Activated CD4-positive, CD25-positive, alpha-beta regulatory T cell treated with anti-CD3 and anti-CD28 coated beads, Interleukin-2, amount 50 U/mL, for 24 hours (primary cell): Measurements from ENCODE around the gene EMILIN3.

Source experiments
- ATAC-seq, 2 donors: fragments of 150-1000 bp; cut with Tn5 transposase; one replicate each; pipeline ENCODE4 v1.10.0; 2021; ENCODE audit warnings: mild to moderate bottlenecking in 1 of 2, moderate library complexity in 1 of 2

EMILIN3 gene, protein sequence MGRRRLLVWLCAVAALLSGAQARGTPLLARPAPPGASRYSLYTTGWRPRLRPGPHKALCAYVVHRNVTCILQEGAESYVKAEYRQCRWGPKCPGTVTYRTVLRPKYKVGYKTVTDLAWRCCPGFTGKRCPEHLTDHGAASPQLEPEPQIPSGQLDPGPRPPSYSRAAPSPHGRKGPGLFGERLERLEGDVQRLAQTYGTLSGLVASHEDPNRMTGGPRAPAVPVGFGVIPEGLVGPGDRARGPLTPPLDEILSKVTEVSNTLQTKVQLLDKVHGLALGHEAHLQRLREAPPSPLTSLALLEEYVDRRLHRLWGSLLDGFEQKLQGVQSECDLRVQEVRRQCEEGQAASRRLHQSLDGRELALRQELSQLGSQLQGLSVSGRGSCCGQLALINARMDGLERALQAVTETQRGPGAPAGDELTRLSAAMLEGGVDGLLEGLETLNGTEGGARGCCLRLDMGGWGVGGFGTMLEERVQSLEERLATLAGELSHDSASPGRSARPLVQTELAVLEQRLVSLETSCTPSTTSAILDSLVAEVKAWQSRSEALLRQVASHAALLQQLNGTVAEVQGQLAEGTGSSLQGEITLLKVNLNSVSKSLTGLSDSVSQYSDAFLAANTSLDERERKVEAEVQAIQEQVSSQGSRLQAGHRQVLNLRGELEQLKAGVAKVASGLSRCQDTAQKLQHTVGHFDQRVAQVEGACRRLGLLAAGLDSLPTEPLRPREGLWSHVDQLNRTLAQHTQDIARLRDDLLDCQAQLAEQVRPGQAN

DNA sequence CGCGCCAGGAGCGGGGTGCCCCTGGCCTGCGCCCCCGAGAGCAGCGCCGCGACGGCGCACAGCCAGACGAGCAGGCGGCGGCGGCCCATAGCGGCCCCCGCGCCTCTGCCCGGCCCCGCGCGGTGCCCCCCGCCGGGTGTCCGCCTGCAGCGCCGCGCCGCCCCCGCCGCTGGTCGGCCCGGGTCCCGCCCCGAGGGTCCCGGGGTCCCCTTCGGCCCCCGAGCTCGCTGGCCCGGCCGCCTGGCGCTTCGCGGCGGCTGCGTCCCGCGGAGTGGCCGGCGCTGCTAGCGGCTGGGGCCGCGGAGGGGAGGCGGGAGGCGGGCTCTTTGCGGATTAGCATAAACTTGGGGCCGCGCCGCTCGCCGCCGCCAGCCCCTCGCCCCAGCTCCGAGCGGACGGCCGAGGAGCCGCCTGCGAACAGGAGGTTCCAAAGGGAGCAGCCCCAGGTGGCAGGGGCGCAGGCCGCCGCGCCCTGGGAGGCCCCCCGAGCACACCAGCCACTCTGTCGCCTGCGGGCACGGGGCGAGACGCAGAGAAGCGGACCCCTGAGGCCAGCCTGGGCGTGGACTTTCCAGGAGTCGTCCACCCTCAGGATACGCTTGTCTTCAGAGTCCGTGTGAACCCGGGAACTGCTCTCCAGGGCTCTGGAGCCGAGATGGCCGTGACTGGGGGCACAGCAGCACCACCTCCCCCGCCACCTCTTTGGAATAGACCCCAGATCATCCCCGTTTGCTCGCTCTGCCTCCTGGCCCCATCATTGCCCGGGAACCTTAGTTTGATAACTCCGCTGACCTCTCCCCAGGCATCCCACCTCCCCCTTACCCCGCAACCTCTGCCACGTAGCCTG is at the start of gene EMILIN3:
TSS of gene EMILIN3 (minus strand) at position 273 of the 847 bp plus-strand sequence. CDS start at position 89, 184 bp downstream.
- ATAC-seq = no peak

DNA sequence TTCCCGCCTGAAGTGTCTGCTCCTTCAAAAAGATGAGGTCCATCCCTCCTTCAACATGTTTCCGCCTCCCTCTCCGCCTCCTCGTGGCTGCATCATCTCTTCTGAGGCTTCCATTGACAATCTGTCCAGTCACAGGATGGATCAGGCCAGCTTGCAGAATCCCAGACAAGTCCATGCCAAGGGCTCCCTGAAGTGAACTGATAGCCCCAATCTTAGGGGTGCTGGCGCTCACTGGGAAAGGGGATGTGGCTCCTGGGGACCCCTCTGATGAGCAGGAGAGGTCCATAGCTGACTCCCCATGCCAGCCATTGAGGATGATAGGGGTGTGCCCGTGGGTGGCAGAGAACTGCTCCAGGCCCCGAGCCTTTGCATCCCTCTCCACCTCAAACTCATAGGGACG is 48.6 kb upstream of the EMILIN3 start:
- ATAC-seq = no peak

DNA sequence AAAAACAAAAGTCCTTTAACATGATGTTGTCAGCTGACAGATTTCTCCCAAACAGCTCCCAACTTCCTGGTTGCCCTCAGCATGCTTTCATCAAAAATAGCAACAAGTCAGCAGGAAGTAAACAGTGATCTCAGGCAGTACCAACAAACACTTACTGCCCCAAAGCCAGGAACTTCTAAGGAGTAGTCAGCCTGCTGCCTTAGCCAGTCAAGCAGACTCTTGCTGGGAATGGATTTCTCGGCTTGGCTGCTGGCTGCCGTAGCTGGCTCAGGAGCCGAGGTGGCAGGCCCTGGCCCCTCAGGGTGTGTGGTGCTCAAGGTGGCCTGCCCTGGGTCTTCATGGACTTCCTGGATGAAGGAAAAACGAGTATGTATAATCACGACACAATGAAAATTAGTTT is 46.6 kb upstream of the EMILIN3 start:
- no peak for ATAC-seq

DNA sequence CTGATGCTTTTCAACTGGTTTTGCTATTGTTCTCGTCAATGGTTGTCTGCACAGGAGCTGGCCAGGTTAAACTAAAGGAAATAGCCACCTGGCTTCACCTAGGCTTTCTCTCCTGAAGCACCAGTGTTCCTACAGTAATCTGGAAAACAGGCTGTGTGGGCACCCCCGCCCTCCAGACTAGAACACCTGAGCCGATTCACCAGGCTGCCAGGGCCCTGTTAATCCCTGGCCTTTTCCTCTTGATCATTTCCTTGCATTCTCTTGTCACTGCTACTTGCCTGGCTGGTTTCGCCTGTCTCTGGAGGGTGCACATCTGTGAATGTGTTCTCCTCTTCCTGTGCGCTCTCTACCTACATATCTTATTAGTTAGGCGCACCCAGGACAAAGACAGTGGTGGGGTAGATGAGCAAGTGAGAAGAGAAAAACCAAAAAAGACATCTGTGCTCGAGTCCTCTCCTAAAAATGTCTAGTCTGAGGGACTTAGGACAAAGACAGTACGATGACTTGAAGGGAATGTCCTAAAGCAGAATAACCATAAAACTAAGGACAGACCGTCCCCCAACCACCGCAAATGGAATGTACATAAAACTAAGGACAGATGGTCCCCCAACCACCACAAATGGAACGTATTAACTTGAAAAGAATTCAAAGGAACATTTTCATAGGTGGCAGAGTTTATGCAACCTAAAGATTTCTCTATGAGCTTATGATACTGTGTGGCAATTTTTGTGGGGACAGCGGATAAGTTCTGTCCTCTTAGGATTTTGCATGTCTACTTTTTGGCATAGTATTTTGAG is 45.9 kb upstream of the EMILIN3 start:
- ATAC-seq = no peak

DNA sequence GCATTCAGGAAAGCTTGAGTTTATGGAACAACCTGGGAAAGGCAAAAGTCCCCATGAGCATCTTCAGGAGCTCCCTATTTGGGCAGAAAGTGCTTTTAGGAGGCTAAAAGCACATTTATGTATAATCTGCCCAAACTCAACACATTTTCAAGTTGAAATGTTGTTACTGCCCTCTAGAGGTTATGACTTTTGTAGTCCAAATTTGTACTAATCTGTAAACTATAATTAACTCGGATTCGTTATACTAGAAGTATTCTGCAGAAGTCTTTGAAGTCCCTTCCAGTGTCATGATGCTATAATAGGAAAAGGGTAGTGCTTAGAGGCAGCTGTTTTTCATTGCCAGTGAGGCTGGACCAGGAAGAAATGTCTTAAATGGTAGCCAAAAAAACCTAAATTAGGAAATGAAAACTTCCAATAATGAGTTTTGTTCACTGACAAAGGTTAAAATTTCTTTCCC is 44.8 kb upstream of the EMILIN3 start:
- ATAC-seq = no peak

DNA sequence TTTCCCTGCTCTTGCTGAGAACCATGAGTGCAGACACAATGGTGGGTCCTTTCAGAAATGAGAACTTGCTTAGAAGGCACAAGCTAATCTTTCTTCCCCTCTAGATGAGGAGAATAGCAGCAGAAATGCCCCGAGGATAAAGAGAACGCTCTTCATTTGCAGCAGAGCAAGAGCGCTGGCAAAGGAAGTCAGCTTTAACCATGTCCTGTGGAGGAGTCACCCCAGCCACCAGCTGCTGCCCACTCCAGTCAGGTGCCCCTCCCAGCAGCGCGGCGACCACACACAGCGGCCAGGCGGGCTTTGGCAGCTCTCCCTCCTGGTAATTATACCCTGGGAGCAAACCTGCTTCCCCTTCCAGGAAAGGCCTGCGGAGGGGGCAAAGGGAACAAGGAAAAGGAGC is 42.4 kb upstream of the EMILIN3 start:
- ATAC-seq = no peak

DNA sequence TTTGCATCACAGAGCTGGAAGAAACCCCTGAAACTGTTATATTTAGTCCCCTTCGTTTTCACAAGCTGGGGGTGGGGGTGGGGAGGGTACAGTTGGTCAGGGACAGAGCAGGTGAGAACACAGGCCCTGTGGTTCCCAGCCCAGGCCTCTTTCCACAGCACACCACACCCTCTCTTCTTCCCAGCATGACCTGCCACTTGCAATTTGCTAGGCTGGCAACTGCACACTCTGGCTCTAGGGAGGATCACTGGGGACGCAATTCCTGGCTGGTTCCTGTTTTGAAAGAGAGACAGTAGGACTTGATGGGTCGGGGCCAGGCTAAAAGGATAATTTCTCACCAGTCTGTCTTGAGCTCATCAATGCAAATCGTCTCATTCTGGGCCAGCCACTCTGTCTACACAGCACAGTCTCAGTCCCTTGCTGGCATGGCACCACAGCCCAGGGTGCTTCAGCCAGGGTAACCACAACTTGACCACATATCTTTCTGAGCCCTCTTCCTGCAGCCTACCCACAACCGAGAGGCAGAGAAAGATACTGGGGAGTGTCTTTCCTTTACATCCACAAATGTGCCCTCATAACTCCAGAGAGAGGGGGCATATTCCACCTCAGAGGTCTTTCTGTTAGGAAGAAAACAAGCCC is 41.7 kb upstream of the EMILIN3 start:
- no peak for ATAC-seq

DNA sequence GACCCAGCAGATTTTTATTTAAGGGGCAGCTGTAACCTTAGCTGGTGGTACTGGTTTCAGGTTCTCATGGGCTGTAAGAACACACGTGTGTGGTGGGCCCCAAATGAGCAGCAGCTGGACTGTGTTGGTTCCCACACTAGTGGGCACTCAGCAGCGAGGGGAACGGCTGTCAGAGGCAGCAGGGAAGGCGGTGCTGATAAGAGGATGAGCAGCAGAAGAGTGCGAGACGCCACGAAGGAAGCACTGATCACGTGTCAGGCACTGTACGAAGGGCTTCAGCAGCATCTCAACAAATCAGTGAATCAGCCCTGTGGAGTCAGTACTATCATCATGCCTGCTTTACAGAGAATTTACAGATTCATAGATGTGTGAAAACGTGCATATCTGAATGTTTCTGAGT is 41.0 kb upstream of the EMILIN3 start:
- ATAC-seq = no peak

DNA sequence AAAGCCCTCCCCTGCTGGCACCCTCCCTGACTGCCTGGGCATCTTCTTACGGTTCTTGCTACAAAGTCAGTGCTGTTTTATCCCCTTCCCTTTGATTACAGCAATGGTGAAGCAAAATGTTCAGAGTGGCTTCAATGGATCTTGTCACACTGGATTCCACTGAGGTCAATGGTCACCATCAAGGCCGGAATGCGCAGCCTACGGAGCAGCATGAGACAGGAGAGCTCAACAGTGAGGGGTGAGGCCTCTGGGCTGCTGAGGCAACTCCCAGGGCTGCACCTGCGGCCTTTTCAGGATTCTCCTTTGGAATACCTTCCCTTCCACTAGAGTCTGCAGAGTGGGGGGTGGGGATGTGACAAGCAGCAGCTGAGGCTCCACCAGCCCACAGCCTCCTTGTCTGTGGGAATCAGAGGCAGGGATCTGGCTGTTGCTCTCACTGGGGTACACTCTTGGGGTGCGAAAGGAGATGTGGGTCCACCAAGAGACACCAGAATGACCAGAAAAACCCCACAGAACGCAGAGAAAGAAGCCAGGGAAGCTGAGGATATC is 40.4 kb upstream of the EMILIN3 start:
- no peak for ATAC-seq

DNA sequence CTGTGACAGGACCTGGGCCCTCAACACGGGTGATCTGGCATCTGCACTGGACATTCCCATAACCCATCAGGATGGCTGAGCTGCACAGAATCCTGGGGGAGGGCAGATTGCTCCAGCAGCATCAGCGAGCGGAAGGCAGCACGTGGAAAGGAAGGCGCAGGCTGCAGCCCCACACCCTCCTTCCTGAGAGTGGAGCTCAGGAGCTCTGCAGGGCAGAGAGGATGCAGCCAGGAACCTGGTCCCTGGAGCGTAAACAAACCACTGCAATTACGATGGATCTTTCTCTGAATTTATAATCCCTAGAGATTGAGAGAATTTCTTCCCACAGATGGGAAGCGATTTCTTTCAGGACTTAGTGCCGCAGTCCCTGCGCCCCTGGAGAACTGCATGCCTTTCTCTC is 39.7 kb upstream of the EMILIN3 start:
- no peak for ATAC-seq

DNA sequence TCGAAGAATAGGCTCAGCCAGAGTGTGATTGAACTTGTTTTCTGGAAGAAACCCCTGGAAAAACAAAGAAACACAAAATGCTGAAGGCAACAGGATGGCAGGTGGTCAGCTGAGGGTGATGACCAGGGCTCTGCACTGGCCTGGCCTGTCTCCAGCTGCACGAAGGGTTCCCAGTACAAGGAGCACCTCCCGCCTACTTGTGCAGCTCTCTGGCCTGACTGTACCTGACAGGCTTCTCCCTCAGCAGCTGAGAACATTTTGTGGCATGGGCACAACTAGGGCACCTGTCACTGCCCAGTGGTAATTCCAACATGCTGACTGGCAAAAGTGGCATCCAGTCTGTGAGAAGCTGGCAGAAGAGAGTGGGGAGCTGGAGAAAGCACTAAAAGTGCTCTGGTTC is 38.8 kb upstream of the EMILIN3 start:
- ATAC-seq = no peak

DNA sequence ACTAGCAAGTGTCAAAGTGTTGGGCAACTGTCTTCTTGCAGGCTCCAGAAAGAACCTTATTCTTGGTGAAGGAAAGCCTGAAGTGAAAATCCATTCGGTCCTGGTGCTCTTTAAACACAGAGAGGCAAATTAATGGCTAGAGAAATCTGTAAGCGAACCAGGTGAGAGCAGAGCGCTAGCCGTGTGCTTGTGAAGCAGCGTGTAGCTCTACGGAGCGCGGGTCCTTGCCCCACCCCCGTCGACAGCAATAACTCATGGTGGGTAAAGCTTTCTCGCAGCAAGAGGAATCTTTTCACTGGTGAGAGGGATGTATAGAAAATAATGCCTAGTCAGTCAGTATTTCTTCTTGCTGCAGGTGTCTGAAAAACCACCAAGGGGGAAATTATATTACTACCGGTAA is 37.0 kb upstream of the EMILIN3 start:
- ATAC-seq = no peak

DNA sequence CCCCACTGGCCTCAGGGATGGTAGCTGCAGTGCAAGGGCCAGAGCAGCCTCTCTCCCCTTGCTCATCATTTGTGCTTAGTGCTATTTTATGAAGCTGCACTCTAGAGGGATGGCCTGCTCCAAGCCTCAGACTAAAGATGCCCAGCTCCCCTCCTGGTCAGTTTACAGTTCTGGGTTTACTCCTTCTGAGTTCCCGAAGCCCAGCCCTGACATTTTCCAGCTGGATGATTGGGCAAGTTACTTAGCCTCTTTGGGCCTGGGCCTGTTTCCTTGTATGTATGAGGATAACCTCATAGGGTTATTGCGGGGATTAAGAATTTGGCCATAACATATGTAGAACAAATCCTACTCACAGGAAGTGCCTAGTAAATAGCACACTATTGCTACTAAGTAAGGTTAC is 31.8 kb upstream of the EMILIN3 start:
- no peak for ATAC-seq

DNA sequence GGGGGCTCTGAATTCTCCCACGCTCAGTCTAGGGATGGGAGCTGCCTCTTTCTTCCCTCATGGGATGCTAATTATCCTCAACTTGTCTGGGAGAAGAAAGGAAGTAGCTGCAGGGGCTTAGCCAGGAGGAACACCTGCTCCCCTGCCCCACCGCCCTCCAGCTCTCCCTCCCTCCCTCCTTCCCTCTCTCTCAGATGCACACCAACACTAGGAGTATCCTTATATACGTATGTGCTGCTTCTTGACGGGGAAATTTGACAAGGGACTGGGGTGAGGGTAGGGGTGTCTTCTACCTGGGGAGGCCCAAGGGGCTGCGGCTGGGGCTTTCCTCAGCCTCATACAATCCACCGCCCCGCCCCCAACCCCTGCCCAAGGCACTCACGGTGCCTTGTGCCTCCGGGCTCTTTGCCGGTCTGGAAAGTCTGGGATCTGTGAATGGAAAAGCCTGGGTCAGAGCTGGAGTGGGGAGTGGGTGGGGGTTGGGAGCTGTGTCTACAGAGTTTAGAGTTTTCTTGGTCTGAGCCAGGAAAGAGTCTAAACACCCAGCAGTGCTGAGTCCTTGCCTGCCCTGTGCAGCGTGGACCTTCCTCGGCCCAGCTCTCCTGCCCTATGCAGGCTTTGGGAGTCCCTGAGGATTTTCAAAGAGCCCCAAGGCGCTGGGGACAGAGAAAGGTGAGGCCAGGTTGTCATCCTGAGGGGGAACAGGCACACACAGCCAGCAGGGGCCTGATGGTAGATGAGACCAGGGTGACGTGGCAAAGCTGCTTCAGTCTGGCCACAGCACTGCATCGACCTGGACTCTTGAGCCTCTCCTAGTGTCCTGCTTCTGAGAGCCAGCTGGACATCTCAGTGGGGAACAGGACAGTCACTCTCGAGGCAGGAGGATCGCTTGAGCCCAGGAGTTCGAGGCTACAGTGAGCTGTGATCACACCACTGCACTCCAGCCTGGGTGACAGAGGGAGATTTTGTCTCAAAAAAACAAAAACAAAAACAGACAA is 29.3 kb upstream of the EMILIN3 start:
- no peak for ATAC-seq

DNA sequence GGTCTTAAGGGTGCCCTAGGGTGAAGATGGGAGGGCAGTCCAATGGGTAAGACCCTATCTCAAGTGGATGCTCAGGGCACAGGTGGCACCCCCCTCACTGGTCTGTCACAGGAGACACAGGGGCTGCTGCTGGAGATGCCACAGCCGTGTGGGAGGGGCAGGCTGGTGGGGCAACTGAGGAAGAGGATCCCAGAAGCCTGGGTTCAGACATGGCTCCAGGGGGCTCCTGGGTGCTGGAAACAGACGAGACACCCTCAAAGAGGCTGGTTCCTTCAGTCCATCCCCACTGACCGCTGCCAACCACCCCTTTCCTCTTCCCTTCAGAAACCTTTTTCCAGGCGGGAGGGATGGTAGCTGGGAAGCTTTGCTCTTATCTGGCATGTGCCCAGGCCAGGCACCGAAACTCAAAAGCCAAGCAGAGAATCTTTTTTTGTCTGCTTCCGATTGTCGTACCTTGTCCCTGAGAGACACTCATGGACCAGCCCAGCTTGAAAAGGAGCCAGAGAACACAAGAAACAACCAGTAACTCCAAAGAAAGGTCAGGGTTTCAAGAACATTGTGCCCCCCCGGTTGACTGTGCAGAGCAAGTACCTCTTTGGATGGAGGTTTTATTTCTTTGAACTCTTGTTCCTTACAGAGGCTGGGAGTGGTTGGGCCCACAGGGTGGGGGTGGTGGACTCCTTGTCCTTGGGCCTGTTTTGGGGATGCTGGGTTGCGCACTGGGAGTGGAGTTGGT is 28.5 kb upstream of the EMILIN3 start:
- no peak for ATAC-seq

DNA sequence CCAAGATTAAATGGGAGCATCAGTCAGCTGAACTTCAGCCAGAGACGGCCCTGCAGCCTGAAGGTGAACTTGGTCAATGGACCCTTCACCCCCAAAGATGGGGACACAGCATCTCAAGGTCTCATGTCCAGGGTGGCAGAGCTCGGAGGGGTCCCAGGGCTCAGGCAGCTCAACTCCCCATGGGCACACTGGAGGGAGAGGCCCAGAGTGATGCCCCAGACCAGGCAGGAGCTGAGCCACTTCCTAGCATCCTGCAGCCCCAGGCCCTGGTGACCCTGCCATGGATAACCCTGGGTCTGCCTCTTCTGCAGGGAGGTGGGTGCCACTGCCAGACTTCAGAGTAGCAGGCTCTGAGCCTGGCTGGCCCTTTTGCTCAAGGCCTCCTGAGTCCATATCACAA is 27.5 kb upstream of the EMILIN3 start:
- no peak for ATAC-seq

DNA sequence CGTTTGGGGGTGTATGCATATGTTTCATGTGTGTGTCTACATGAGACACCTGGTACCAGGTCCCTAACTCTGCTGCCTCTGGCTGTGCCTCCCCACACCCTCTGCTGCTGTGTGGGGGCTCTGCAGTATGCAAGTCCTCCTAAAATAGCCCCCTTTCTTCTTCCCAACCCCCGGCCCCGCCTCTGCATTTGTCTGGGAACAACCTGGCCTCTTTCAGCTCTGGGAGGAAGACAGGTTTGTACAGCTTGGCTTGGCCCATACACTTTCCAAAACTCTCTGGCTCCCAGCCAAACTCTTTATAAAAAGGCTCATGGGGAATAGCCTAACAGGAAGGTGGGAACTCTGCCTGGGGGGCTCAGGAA is 27.1 kb upstream of the EMILIN3 start:
- no peak for ATAC-seq

DNA sequence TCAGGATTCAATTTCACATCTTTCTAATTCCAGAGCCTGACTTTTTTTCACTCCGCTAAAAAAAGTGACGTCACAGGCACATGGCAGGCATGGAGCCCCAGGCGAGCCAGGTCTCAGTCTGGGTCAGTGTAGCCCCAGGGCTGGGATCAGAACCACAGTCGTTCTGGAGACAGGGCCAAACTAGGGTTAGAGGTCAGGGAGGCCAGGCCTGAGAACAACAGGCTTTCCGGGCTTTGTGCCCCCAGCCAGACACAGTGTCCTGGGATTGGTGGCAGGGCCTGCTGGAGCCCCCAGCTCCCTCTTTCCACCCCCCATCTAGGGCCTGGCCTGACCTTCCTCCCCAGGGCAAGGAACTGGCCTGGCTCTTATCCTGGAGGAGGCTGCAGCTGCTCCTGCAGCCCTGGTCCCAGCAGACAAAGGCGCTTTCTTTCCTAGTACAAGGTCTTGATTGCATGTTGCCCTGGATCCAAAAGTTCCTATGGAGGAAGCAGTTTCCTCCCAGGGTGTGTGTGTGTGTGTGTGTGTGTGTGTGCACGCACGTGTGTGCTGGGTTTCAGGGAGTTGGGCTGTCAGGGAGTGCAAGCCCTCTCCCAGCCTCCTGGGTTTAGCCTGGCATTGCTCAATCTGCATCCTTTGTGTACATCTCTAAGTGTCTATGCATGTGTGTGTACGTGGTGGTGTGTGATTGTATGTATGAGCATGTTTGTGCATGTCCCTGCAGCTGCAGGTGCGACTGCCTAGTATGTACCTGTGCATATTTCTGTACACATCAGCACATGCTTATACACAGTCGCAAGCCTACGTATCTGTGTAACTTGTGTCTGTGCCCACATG is 26.5 kb upstream of the EMILIN3 start:
- no peak for ATAC-seq

DNA sequence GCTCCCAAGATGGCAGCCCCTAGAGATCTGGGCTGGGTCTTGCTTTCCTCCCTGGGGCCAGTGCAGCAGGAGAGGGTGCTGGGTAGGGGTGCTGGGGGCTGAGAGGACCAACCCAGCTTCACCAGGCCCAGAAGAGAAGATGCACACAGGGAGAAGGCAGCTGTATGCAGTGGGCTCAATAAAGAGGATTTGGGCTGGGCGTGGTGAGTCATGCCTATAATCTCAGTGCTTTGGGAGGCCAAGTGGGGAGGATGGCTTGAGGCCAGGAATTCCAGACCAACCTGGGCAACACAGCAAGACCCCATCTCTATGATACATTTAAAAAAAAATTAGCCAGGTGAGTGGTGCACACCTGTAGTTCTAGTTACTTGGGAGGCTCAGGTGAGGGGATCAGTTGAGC is 25.7 kb upstream of the EMILIN3 start:
- ATAC-seq = no peak
